ENCODE results near the gene PLAGL2. TPM values are rescaled to one million over a fixed set of nuclear protein-coding genes. Genes with fewer than 3 reads are reported as not detected.

The PLAGL2 gene
- total and polyA plus RNA-seq, 2 of the 4 experiments (the other 2 are of a cell fraction): 2.9 to 7.7 TPM

GRCh38 chr20:32244150-32244823, 36.7 kb upstream of the PLAGL2 start:
- DNase-seq (no peak), ATAC-seq (ENCODE audit: low read depth) (peak; percentile 51)
- POLR2A ChIA-PET (ENCODE audit: unreplicated experiment): no interaction called here
- Histone ChIP-seq H2BK120ac (ENCODE audit: low read depth, low read length) (no peak overlapping the region), H2BK5ac (ENCODE audit: low read depth, low read length, poor library complexity, severe bottlenecking) (no peak overlapping the region), H3K27ac (ENCODE audit: insufficient read depth, low read length) (no peak overlapping the region), H3K36me3 (ENCODE audit: control insufficient read depth, insufficient read depth, low read length) (no peaks in the 10 kb centered on the region), H4K91ac (ENCODE audit: insufficient read depth, low read depth, low read length) (no peak overlapping the region), H2AK9ac (replicated peaks; ENCODE audit: low read depth, low read length, poor library complexity) (peak overlapping the region; percentile 77), H4K20me1 (ENCODE audit: insufficient read depth, low read length) (no peaks in the 10 kb centered on the region), H2AK5ac (ENCODE audit: low read depth, low read length) (no peak overlapping the region), H3K4me3 (ENCODE audit: insufficient read depth, low read depth, low read length) (no peak overlapping the region), H2AFZ (replicated peaks; ENCODE audit: low read length, poor library complexity) (peak overlapping the region; percentile 73), H3K9me3 (ENCODE audit: control insufficient read depth, insufficient read depth, low read length) (no peaks in the 10 kb centered on the region), H2BK20ac (ENCODE audit: low read depth, low read length) (no peak overlapping the region), H3K18ac (ENCODE audit: low read depth, low read length) (no peak overlapping the region; the same call in 1 of the 2 replicates), H3K27me3 (ENCODE audit: control insufficient read depth, insufficient read depth, low read length) (no peaks in the 10 kb centered on the region), H3K23ac (ENCODE audit: low read depth, low read length) (no peak overlapping the region), H3K79me1 (ENCODE audit: low read depth in 1 of 2, low read length in 2 of 2) (no peaks in the 10 kb centered on the region), H3K4ac (ENCODE audit: low read depth, low read length) (no peak overlapping the region), H3K9me1 (ENCODE audit: insufficient read depth, low read length) (no peaks in the 10 kb centered on the region), H3K4me1 (ENCODE audit: control insufficient read depth, insufficient read depth, low read length) (peaks cover 5% of the 10 kb centered on the region; the same call in 1 of the 2 replicates), H4K5ac (ENCODE audit: low read depth, low read length) (no peak overlapping the region; the same call in 1 of the 2 replicates), H3K9ac (ENCODE audit: low read depth, low read length) (no peak overlapping the region), H3K56ac (ENCODE audit: extremely low read depth, insufficient read depth, low read length) (no peak overlapping the region), H3K14ac (replicated peaks; ENCODE audit: low read depth, low read length) (0 out of 2 replicates have a peak overlapping the region, but pooled peaks have one; percentile 61), H4K8ac (ENCODE audit: low read depth in 2 of 2, low read length in 2 of 2) (no peak overlapping the region; a peak in 1 of 4 replicates), H2BK15ac (ENCODE audit: low read depth, low read length) (no peak overlapping the region), H3K4me2 (ENCODE audit: low read depth, low read length) (no peak overlapping the region)
- dilution Hi-C loops (cut with HindIII; ENCODE audit: low sequenced_read_pairs, unreplicated experiment) (no loop called here), intact Hi-C loops (cut with micrococcal nuclease) (no loop called here), in situ Hi-C loops (cut with MboI; ENCODE audit: low sequenced_read_pairs) (no loop called here)
- BruUV-seq (replicated peaks): no TSS peak
- TF ChIP-seq USF2 (IDR thresholded peaks at IDR 0.05; ENCODE audit: low read depth, low read length): no peak
- no peak for TF ChIP-seq RFX5 (IDR thresholded peaks at IDR 0.05; ENCODE audit: low read depth, low read length)
- TF ChIP-seq POLR2A (IDR thresholded peaks at IDR 0.05; ENCODE audit: low read depth, low read length): no peak
- CTCF ChIA-PET: no interaction called here
- no CpG with 5 or more reads among the region's 6 CpGs for WGBS, 2 experiments (ENCODE audit: extremely low coverage in 2 of 2, insufficient read length in 1 of 2)

Measured in IMR-90 (cell line).